NCI-H69 (cell line): ENCODE measurements around the gene PROX1.

Source experiments
- DNase-seq: peaks from one replicate; lab custom pipeline; 2025; lab: John Stamatoyannopoulos, UW

PROX1 gene

DNA sequence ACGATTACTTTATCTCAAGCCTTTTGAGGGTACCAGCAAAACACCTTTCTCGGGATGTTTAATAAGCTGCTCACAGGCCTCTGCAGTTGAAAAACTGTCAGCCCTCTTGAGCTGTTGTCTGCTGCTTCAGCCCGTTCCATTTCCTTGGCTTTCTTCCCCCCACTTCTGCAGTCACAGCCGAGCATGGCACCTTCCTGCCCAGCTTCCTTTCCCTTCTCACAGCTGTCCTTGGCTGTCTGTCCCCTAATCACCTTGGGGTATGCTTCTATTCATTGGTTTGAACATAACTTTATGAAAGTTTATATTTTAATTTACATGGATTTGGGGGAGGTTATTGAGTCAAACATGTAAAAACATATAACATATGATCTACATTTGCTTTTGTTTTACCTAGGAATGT, 6.9 kb upstream of the PROX1 start:
- no peak for DNase-seq

GRCh38 chr1:213982289-213982671, 5.5 kb upstream of the PROX1 start:
- no peak for DNase-seq

- DNase-seq: peak; percentile 90
These were observed 4.9 kb upstream of the PROX1 start for GRCh38 chr1:213982672-213983492.

DNA sequence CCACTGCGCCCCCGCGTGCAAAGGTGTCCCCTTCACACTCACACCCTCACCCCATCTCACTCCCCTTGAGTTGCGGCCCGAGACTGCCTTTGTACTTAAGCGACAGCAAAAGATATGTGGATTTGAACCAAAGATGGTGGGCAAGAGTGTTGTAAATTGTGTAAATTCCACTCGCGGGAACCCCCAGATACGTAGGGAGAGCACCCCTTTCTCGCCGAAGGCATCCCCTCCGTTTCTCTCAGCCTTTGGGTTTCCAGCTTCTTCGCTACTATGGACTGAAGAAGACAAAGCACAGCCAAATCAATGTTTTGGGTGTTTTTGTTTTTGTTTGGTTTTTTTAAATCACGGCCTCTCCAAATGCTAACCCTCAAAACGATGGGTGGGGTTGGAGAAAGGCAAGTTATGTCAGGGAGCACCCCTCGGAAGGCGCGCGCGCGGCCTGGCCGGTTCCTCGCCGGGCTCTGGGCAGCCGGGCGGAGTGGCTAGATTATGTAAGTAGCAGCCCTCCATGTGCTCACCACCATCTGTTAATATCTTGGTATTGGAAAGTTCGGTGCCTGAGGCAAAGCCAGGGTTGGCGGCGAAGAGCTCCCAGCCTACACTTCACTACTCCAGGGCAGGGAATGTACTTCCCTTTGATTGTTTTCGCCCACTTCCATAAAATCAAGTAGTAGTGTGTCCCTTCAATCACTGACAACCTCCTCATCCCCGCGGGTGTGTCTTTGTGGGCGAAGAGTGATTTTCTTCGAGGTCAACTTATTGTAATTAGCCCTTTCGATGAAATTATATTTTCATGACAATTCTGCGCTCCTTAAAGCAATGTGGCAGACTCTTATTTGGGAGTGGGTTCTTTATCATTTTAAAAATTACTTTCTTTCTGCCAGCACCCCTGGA, 4.0 kb upstream of the PROX1 start:
- DNase-seq: peak; percentile 96

- peak; percentile 97 for DNase-seq
These were observed 3.2 kb upstream of the PROX1 start for GRCh38 chr1:213984387-213985208.

GRCh38 chr1:213985209-213986019, 2.4 kb upstream of the PROX1 start:
- DNase-seq: peak; percentile 70

- peak; percentile 61 for DNase-seq
These were observed 1.5 kb upstream of the PROX1 start for GRCh38 chr1:213986020-213986924.

DNA sequence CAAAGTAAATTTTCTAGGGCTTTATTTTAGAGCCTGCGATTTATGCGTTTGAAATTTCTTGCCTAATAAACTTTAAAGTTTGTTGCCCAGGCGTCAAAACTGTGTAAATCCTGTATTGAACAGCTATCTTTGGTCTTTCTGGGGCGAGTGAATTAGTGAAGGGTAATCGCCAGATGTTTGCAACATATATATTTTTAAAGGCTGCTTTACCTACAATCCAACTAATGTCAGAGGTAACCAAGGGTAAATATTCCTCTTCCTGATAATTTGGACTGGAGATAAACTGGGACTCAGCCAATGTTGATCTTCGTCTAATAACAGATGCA, 885 bp upstream of the PROX1 start:
- DNase-seq: no peak

DNA sequence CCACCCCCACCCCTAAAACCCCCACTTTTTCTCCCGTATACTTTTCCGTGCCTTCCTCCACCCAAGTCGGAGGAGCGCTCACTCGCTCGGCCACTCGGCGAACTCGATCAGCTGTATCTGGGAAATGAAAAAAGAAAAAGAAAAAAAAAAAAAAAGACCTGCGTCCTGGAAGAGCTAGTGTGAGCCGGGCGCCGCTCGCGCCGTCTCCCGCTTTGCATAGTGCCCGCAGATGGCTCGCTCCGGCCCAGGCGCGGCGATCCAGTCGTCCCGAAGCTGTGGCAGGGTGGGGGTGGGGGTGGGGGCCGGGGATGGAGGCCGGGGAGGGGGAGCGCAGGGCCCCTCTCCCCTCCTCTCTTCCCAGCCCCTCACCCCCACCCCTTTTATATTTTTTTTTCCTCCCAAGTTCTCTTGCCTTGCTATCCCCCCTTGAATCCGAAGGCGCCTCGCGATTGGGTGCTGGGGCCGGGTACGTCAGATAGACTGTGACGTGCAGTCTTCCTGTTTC, 299 bp upstream of the PROX1 start:
- peak; percentile 97 for DNase-seq

- DNase-seq: peak; percentile 81
These were observed 781 bp downstream of the PROX1 start for GRCh38 chr1:213988507-213989001.

DNA sequence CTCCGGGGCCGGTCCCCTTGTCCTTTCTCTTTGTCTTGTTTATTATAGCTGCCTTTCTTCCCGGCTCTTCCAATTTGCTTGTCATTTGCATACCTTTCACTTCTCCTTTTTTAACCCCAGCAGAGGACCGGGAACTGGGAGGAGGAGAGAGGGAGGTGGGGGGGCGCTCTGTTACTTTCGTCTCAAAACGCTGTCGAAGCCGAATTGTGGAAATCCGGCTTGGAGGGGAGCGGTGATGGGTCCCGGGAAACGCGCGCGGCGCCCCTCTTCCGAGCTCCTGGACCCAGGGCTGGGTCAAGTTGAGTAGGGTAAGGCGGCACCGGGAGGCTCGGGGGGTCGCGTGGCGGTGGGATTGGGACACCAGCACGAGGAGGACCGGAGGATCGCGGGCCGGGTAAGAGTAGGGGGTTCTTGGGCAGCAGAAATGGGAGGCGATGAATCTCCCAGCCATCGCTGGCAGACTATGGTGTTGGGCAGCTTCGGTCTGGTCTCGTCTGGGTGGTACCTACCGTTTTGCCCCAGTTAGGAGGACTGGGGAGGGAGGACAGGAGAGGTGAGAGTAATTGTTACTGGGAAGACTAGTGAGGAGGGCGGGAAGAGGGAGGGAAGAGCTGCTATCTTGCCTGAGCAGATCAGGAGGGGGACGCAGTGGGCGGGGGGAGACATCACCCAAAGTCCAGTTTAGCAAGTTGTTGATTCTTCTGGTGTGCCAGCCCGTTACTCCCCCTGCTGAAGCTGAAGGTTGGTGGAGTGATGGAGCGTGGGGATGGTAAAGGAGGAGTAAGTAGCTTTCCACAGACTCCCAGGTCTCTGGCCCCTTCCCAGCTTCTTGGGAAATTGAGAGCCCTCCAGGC, 1.5 kb downstream of the PROX1 start:
- DNase-seq: peak; percentile 84

- peak; percentile 90 for DNase-seq
These were observed 6.2 kb downstream of the PROX1 start for GRCh38 chr1:213993929-213994328.

DNA sequence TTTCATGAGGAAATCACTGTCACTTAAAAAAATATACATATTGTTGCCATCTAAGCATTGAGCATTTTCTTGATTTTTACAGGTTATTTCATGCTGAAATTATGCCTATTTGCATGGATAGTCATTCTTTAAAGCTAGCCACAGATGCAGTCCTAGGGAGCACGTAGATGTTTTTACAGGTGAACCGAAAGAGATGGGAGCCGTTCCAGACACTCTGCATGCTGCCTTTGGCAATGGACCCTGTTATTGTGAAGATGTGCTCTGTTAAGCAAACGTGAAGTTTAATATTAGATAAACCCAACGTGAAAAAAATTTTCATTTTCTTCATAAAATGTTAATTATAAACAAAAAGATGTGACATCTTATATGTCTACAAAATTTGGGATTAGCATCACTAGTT, 7.1 kb downstream of the PROX1 start:
- DNase-seq: peak; percentile 60

GRCh38 chr1:213995603-213996002, 7.8 kb downstream of the PROX1 start:
- no peak for DNase-seq

DNA sequence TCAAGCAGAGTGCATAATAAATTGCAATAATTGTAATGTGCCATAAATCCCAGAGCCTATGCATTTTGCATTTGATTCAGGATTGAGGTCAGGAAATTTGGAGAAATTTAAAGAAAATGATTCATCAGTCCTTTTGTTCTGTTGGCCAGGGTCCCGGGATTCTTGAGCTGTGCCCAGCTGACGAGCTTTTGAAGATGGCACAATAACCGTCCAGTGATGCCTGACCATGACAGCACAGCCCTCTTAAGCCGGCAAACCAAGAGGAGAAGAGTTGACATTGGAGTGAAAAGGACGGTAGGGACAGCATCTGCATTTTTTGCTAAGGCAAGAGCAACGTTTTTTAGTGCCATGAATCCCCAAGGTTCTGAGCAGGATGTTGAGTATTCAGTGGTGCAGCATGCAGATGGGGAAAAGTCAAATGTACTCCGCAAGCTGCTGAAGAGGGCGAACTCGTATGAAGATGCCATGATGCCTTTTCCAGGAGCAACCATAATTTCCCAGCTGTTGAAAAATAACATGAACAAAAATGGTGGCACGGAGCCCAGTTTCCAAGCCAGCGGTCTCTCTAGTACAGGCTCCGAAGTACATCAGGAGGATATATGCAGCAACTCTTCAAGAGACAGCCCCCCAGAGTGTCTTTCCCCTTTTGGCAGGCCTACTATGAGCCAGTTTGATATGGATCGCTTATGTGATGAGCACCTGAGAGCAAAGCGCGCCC, 8.7 kb downstream of the PROX1 start:
- no peak for DNase-seq

- no peak for DNase-seq
These were observed 9.4 kb downstream of the PROX1 start for GRCh38 chr1:213997038-213997771.

GRCh38 chr1:213997772-213998107, 10.0 kb downstream of the PROX1 start:
- DNase-seq: no peak

DNA sequence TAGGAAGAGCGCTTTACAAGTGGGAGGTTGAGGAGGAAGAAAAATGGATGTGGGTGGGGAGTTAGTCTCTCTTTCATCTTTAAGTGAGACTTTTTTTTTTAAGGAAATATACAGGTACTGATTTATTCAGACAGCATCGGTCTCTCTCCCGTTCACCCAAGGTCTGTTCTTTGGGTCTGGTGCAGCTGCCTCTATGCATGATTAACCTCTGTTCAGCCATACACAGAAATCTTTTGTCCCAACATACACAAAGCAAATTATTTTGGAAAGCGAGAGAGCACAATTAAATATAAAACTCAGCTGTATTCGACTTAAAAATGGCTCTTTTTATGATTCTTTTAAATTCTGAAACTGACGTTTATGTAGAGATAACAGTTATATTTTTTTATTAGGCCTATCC, 11.0 kb downstream of the PROX1 start:
- DNase-seq: no peak
